SKM-1 treated with dmso at 0.1 percent for 144 hours (cell line): ENCODE results near the gene ARHGAP12.
"Not testable (repeated sequence)": the region's sequence is repeated elsewhere in the genome, so short reads cannot be mapped to it uniquely, and the experiment has no call there.

Source experiments
- DNase-seq: peaks from one replicate; lab custom pipeline; 2025; ENCODE audit not compliant: unreplicated experiment; lab: John Stamatoyannopoulos, UW

Gene ARHGAP12, protein sequence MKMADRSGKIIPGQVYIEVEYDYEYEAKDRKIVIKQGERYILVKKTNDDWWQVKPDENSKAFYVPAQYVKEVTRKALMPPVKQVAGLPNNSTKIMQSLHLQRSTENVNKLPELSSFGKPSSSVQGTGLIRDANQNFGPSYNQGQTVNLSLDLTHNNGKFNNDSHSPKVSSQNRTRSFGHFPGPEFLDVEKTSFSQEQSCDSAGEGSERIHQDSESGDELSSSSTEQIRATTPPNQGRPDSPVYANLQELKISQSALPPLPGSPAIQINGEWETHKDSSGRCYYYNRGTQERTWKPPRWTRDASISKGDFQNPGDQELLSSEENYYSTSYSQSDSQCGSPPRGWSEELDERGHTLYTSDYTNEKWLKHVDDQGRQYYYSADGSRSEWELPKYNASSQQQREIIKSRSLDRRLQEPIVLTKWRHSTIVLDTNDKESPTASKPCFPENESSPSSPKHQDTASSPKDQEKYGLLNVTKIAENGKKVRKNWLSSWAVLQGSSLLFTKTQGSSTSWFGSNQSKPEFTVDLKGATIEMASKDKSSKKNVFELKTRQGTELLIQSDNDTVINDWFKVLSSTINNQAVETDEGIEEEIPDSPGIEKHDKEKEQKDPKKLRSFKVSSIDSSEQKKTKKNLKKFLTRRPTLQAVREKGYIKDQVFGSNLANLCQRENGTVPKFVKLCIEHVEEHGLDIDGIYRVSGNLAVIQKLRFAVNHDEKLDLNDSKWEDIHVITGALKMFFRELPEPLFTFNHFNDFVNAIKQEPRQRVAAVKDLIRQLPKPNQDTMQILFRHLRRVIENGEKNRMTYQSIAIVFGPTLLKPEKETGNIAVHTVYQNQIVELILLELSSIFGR

DNA sequence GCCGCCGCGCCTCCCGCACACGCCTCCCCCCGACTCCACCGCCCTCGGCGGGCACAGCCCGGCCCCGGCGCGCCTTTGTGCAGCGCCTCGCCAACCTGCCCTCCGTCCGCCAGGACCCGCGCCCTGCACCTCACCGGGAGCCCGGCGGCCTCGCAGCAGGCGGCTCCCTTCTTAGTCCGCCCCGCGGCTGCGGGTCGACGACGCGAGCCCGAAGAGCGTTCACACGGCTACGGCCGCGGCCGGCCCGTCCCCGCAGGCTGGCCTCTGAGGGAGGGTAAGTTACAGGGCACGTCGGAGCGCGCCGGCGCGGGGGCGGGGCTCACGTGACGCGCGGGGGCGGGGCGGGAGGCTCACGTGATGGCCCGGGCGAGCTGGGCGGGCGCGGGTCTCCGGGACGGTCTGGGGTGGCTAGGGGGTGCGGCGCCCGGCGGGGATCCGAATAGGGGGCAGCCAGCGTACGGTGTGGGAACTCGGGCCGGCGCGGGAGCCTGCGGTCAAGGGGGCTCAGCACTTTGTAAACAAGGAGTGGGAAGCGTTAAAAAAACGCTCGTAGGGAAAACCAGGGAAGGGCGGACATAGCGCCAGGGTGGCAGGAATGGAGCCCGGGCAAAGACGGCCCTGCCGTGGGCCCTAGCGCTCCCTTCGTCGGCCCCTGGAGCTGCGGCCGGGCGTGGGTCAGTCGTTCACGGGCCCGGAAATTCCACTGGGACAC lies at the start of gene ARHGAP12:
ARHGAP12 (minus strand) TSS at position 283 of the 712 bp plus-strand sequence. CDS start 19,976 bp downstream, outside the sequence.
- no peak for DNase-seq

DNA sequence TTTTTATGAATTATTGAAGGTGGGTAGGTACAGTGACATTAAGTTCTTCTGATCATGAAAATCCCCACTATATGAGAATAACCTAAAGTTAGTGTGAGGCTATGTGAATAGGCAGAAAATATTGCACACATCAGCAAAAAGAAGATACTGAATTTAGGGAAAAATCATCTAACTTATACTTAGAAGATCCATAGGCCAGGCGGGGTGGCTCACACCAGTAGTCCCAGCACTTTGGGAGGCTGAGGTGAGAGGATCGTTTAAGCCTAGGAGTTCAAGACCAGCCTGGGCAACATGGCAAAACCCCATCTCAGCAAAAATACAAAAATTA lies 49.5 kb upstream of the ARHGAP12 start:
- no peak for DNase-seq

DNA sequence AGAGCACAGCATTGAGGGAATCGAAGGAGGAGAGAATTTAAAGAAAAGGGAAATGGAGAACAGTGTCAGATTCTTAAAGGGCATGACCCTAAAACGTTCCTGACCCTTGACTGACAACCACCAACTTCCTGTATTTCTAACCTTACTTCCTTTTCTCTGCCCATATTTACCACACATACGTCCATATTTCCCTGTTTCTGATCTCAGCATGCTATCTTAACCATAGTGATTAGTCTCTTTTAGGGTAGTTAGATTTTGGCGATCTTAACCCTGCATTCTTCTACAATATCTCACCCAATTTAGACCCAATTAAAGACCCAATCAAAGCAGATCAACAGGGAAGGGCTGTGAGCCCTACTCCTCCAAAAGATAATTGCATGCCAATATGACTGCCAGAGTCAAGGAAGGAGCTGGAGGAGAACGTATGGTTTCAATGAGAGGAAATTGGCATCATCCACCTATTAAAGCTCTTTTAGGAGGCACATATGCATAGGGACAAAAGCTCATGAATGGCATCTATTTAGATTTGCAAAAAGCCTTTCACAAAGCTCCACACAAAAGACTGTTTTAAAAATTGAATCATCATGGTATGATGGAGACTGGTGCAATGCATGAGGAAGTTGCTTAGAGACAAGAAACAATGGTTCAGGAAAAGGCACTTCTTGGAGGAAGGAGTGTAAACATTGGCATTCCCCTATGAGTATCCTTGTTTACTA lies 49.0 kb upstream of the ARHGAP12 start:
- peak; percentile 89 for DNase-seq

GRCh38 chr10:31975157-31975765 lies 46.6 kb upstream of the ARHGAP12 start:
- DNase-seq, result no peak

DNA sequence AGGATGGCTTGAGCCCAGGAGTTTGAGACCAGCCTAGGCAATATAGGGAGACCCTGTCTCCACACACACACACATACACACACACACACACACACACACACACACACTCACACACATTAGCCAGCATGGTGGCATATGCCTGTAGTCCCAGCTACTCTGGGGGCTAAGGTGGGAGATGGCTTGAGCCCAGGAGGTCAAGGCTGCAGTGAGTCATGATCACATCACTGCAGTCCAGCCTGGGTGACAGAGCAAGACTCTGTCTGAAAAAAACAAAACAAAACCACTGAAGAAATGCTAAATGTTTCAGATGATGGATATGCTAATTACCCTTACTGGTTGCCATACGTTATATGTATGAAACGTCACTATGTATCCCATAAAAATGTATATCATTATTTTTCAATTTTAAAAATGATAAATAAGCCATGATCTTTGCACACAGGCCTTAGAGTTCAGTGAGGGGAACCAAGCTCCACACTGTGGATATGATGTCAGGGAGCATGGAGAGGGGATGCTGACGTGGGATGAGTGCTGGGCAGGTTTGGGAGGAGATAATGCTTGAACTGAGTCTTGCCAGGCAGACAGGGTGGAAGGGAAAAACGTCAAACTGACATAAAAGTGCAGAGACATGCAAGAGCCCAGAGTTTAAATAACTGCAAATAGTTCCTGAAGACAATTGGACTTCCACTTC lies 45.9 kb upstream of the ARHGAP12 start:
- no peak for DNase-seq

- DNase-seq, result peak; percentile 45
Observed at GRCh38 chr10:31972519-31973041, 43.9 kb upstream of the ARHGAP12 start.

- not testable (repeated sequence) for DNase-seq
Observed at GRCh38 chr10:31969847-31970246, 41.2 kb upstream of the ARHGAP12 start.

DNA sequence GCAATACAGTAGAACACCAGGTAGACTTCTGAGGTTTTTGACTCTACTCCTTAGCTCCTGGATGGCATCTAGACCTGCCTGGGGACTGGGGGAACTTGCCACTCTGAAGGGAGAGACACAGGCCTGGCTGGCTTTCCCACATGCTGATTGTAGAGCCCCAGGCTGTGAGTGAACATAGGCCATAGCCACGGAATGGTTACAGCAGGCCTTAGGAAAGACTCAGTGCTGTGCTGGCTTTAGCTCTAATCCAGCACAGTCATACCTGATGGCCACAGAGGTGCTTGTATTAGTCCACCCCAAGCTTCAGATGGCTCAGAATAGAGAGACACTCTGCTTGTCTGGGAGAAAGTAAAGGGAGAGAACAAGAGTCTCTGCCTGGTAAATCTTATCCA lies 35.0 kb upstream of the ARHGAP12 start:
- no peak for DNase-seq

- no peak for DNase-seq
Observed at GRCh38 chr10:31962826-31963588, 34.4 kb upstream of the ARHGAP12 start.

GRCh38 chr10:31961277-31962074 lies 32.8 kb upstream of the ARHGAP12 start:
- peak; percentile 64 for DNase-seq

DNA sequence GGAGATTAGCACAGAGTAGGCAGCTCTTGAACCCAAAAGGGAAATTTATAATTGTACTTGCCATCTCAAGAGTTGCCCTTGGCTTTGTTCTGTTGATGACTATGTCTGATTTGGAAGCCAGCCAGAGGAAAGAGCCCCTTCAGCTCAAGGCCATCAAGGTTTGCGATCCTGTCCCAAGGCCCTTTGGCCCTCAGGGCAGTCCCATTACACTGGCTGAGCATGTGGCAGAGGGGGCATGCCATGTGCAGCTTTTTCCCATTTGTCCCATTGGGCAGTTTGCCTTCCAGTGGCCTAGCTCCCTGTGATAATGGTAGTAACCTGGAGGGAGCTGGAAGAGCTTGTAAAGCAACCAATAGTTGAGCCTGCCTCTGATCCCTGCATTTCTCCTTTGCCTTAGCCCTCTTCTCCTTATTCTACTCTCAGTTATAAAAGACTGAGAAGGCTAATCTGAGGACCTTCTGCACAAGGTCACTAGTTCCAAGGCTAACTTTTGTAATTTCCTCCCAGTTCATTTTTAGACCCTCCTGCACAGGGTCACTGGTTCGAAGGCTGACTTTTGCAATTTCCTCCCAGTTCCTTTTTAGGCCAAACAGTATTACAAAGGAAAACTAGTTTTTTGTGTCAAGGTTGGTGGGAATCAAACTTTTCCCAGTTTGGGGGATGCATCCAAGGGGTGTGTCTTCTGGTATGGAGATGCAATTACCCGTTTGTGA lies 31.0 kb upstream of the ARHGAP12 start:
- DNase-seq, result peak; percentile 47

- no peak for DNase-seq
Observed at GRCh38 chr10:31958856-31959255, 30.2 kb upstream of the ARHGAP12 start.

DNA sequence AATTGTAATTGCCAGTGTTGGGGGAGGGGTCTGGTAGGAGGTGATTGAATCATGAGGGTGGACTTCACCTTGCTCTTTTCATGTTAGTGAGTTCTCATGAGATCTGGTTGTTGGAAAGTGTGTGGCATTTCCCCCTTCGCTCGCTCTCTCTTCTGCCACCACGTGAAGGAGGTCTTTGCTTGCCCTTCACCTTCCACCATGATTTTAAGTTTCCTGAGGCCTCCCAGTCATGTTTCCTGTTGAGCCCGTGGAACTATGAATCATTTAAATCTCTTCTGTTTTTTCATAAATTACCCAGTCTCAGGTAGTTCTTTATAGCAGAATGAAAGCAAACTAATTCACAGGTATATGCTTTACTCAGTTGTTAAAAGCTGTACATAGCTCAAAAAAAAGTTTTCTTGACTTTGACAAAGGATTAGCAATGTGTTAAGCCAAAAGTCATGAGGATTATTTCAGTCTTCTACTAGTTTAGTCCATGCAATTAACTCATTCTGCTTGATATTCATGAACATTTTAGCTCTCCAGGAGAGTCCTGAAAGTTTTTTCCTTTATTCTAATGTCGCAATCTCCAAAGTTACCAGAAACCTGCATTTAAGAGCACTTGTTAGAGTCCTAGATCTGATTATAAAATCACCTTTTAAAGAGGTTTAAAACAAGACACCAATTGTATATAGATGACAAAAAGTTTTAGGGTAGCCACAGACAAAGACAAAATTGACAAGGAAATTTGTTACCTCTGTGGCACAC lies 27.7 kb upstream of the ARHGAP12 start:
- DNase-seq, result no peak

DNA sequence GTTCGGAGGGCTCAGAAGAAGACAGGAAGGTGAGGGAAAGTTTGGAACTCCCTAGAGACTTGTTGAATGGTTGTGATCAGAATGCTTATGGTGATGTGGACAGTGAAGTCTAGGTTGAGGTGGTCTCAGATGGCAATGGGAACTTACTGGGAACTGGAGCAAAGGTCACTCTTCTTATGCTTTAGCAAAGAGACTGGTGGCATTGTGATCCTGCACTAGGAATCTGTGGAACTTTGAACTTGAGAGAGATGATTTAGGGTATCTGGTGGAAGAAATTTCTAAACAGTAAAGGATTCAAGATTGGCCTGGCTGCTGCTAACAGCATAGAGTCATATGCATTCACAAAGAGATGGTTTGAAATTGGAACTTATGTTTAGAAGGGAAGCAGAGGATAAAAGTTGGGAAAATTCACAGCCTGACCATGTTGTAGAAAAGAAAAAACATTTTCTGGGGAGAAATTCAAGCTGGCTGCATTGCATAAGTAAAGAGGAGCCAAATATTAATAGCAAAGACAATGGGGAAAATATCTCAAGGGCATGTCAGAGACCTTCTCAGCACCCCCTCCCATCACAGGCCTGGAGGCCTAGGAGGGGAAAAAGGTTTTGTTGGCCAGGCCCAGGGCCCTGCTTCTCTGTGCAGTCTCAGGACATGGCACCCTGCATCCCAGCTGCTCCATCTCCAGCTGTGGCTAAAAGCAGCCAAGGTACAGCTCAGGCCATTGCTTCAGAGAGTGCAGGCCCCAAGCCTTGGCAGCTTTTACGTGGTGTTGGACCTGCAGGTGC lies 26.0 kb upstream of the ARHGAP12 start:
- no peak for DNase-seq

- DNase-seq, result no peak
Observed at GRCh38 chr10:31953480-31953879, 24.8 kb upstream of the ARHGAP12 start.

GRCh38 chr10:31953080-31953479 lies 24.4 kb upstream of the ARHGAP12 start:
- DNase-seq, result no peak
